Hippocampal formation (tissue), 2 donors: ENCODE results near the gene OR6B2.
"Not testable (repeated sequence)": the region's sequence is repeated elsewhere in the genome, so short reads cannot be mapped to it uniquely, and the experiment has no call there.

Experiments used
- DNase-seq, 2 donors: peaks; one replicate each; lab custom pipeline; 2025; lab: John Stamatoyannopoulos, UW

Gene OR6B2

GRCh38 chr2:240030379-240031094, at the start of gene OR6B2:
Gene OR6B2, minus strand, starts transcription at chr2:240030429. Its CDS starts 0 bp downstream, at chr2:240030429.
- no peak for DNase-seq

GRCh38 chr2:240078631-240079030, 48.4 kb upstream of the OR6B2 start:
- no peak for DNase-seq

GRCh38 chr2:240077442-240077841, 47.2 kb upstream of the OR6B2 start:
- no peak for DNase-seq

GRCh38 chr2:240074545-240074944, 44.3 kb upstream of the OR6B2 start:
- DNase-seq: no peak

GRCh38 chr2:240070907-240071306, 40.7 kb upstream of the OR6B2 start:
- DNase-seq: no peak

- no peak for DNase-seq
Measured at GRCh38 chr2:240069829-240070228, 39.6 kb upstream of the OR6B2 start.

- DNase-seq: no peak
Measured at GRCh38 chr2:240068193-240068592, 38.0 kb upstream of the OR6B2 start.

GRCh38 chr2:240066489-240066888, 36.3 kb upstream of the OR6B2 start:
- DNase-seq: no peak

- DNase-seq: no peak
Measured at GRCh38 chr2:240064898-240065297, 34.7 kb upstream of the OR6B2 start.

- DNase-seq: peak; percentile 50 to 55
Measured at GRCh38 chr2:240060977-240061591, 30.9 kb upstream of the OR6B2 start.

GRCh38 chr2:240056678-240057077, 26.4 kb upstream of the OR6B2 start:
- no peak for DNase-seq

- no peak for DNase-seq
Measured at GRCh38 chr2:240055177-240055917, 25.1 kb upstream of the OR6B2 start.

GRCh38 chr2:240053173-240054155, 23.2 kb upstream of the OR6B2 start, which contains the start of gene OR6B3:
Gene OR6B3, minus strand, starts transcription at chr2:240053521.
- DNase-seq: no peak

GRCh38 chr2:240052524-240052923, 22.3 kb upstream of the OR6B2 start:
- no peak for DNase-seq

- DNase-seq: peak; percentile 26 to 83
Measured at GRCh38 chr2:240051697-240052096, 21.5 kb upstream of the OR6B2 start.

GRCh38 chr2:240050278-240050677, 20.0 kb upstream of the OR6B2 start:
- no peak for DNase-seq

GRCh38 chr2:240048237-240048636, 18.0 kb upstream of the OR6B2 start:
- DNase-seq: no peak

- DNase-seq: no peak
Measured at GRCh38 chr2:240045098-240045497, 14.9 kb upstream of the OR6B2 start.

GRCh38 chr2:240044096-240044495, 13.9 kb upstream of the OR6B2 start:
- DNase-seq: not testable (repeated sequence)

- no peak for DNase-seq
Measured at GRCh38 chr2:240043279-240043989, 13.2 kb upstream of the OR6B2 start.

GRCh38 chr2:240042740-240043139, 12.5 kb upstream of the OR6B2 start:
- DNase-seq: no peak
